Parathyroid adenoma (tissue), 2 donors: Measurements from ENCODE around the gene RBM42.
"Not testable (repeated sequence)": the region's sequence is repeated elsewhere in the genome, so short reads cannot be mapped to it uniquely, and the experiment has no call there.

ENCODE experiments used
- H2AFZ ChIP-seq: fragments of 300-600 bp; sonication (generic); one replicate; pipeline ENCODE4 v1.7.0; 2017; ENCODE audit warnings: antibody characterized with exemption, mild to moderate bottlenecking
- H3K27ac ChIP-seq: fragments of 300-600 bp; sonication (generic); one replicate; pipeline ENCODE4 v1.7.0; 2017
- H3K27me3 ChIP-seq: fragments of 300-600 bp; sonication (generic); one replicate; pipeline ENCODE4 v1.7.0; 2017; ENCODE audit warnings: low read length; ENCODE audit not compliant: control insufficient read depth, insufficient read depth
- H3K36me3 ChIP-seq: fragments of 300-600 bp; sonication (generic); one replicate; pipeline ENCODE4 v1.7.0; 2017; ENCODE audit warnings: low read length; ENCODE audit not compliant: control insufficient read depth, insufficient read depth
- H3K4me1 ChIP-seq: fragments of 300-600 bp; sonication (generic); one replicate; pipeline ENCODE4 v1.7.0; 2017; ENCODE audit warnings: control low read depth
- H3K4me2 ChIP-seq: fragments of 300-600 bp; sonication (generic); one replicate; pipeline ENCODE4 v1.7.0; 2017; ENCODE audit warnings: low read length
- H3K4me3 ChIP-seq: fragments of 300-600 bp; sonication (generic); one replicate; pipeline ENCODE4 v1.7.0; 2017; ENCODE audit warnings: low read depth, low read length
- H3K79me2 ChIP-seq: fragments of 300-600 bp; sonication (generic); one replicate; pipeline ENCODE4 v1.7.0; 2017; ENCODE audit warnings: control low read depth
- H3K9ac ChIP-seq: fragments of 300-600 bp; sonication (generic); one replicate; pipeline ENCODE4 v1.7.0; 2017; ENCODE audit warnings: mild to moderate bottlenecking
- H3K9me3 ChIP-seq: fragments of 300-600 bp; sonication (generic); one replicate; pipeline ENCODE4 v1.7.0; 2017; ENCODE audit warnings: low read length; ENCODE audit not compliant: control insufficient read depth
- TF ChIP-seq, protein P1 (sequence below): fragments of 300-600 bp; sonication (generic); IDR thresholded peaks from one replicate; pipeline ENCODE4 v1.7.0; 2017; ENCODE audit warnings: antibody characterized with exemption, mild to moderate bottlenecking
- donor health status: primary hyperparathyroidism.

The RBM42 gene

DNA sequence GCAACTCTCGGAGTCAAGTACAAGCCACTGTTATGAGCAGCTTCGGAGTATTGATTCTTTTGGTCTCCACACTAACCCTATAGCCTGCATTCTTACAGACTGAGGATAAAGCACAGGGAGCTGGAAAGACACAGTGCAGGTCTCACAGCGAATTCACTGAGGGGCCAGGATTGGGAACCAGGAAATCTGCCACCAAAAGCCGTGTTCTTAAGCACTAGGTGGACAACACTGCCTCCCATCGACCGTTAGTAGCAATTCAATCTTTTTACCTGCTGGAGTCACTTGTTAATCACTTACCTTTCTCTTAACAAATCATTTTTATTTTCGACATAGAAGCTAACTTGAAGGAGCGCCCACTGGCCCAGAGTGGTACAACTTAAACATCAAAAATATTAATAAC, 36.6 kb upstream of the RBM42 start:
- TF ChIP-seq, protein P1, sequence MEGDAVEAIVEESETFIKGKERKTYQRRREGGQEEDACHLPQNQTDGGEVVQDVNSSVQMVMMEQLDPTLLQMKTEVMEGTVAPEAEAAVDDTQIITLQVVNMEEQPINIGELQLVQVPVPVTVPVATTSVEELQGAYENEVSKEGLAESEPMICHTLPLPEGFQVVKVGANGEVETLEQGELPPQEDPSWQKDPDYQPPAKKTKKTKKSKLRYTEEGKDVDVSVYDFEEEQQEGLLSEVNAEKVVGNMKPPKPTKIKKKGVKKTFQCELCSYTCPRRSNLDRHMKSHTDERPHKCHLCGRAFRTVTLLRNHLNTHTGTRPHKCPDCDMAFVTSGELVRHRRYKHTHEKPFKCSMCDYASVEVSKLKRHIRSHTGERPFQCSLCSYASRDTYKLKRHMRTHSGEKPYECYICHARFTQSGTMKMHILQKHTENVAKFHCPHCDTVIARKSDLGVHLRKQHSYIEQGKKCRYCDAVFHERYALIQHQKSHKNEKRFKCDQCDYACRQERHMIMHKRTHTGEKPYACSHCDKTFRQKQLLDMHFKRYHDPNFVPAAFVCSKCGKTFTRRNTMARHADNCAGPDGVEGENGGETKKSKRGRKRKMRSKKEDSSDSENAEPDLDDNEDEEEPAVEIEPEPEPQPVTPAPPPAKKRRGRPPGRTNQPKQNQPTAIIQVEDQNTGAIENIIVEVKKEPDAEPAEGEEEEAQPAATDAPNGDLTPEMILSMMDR = peak; percentile 59
- Histone ChIP-seq H3K79me2 (no peaks in the 10 kb centered on the region), H3K27ac (no peak overlapping the region)

DNA sequence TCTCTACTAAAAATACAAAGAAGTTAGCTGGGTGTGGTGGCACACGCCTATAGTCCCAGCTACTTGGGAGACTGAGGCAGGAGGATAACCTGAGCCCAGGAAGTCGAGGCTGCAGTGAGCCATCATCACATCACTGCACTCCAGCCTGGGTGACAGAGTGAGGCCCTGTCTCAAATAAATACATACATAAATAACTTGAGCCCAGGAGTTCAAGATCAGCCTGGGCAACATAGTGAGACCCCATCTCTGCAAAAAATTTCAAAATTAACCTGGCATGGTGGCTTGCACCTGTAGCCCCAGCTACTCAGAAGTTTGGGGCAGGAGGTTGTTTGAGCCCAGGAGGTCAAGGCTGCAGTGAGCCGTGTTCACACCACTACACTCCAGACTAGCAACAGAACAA, 33.8 kb upstream of the RBM42 start:
- not testable (repeated sequence) for H3K27me3 ChIP-seq, H3K79me2 ChIP-seq, H3K9me3 ChIP-seq, H3K9ac ChIP-seq, H2AFZ ChIP-seq, H3K4me1 ChIP-seq, H3K36me3 ChIP-seq, H3K4me3 ChIP-seq, H3K4me2 ChIP-seq, H3K27ac ChIP-seq

More for the DNA sequence above, 36.6 kb upstream of the RBM42 start:
- Histone ChIP-seq H3K4me3 (no peak overlapping the region), H3K36me3 (no peaks in the 10 kb centered on the region), H3K27me3 (no peaks in the 10 kb centered on the region), H3K9me3 (no peaks in the 10 kb centered on the region), H3K4me1 (no peaks in the 10 kb centered on the region), H3K4me2 (no peak overlapping the region), H2AFZ (no peak overlapping the region), H3K9ac (no peak overlapping the region)

DNA sequence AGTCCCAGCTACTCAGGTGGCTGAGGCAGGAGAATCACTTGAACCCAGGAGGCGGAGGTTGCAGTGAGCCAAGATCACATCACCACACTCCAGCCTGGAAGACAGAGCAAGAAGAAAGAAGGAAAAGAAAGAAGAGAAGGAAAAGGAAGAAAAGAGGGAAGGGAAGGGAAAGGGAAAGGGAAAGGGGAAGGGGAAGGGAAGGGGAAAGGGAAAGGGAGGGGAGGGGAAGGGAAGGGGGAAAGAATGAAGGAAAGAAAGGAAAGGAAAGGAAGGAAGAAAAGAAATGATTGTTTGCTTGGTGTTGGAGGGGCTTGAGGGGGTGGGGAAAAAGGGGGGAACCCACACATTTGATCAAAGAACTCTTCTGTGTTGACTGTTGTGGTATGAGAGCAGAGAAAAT, 32.9 kb upstream of the RBM42 start:
- Histone ChIP-seq H3K9me3 (no peaks in the 10 kb centered on the region), H2AFZ (no peak overlapping the region), H3K36me3 (no peaks in the 10 kb centered on the region), H3K9ac (no peak overlapping the region), H3K4me3 (no peak overlapping the region), H3K79me2 (no peaks in the 10 kb centered on the region), H3K27me3 (no peaks in the 10 kb centered on the region), H3K4me2 (no peak overlapping the region), H3K27ac (no peak overlapping the region), H3K4me1 (no peaks in the 10 kb centered on the region)
- TF ChIP-seq, protein P1 = no peak

DNA sequence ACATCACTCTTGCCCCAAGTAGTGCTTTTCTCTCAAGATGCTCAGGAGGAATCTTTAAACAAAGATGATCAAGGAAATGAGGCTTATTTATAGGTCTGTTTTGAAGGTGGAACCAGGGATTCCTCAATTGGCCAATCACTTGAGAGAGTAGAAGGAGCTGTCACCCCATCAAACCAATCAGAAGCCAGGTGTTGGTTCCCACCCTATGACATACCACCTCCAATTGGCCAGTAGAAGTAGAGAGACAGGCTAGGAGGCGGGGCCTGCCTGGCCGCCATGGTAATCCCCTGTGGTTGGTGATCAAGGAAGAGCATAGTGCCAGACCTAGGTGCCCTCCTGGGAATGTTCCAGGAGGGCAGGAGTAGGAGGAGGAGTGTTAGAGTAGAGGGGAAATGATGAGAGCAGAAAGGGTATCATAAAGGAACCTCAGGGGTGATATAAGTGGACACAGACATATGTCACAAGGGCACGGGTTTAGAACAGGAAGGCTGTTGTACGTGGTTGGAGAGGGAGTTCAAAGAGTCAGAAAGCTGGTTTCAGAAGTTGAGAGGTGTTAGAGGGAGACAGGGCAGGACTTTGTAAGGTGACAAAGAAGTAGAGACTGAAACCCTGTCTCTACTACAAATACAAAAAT, 32.4 kb upstream of the RBM42 start:
- no peak overlapping the region for H3K27ac ChIP-seq
- H3K9me3 ChIP-seq = no peaks in the 10 kb centered on the region
- no peaks in the 10 kb centered on the region for H3K4me1 ChIP-seq
- no peak overlapping the region for H2AFZ ChIP-seq
- TF ChIP-seq, protein P1 = no peak
- H3K36me3 ChIP-seq = no peaks in the 10 kb centered on the region
- H3K4me2 ChIP-seq = no peak overlapping the region
- H3K4me3 ChIP-seq = no peak overlapping the region
- H3K27me3 ChIP-seq = no peaks in the 10 kb centered on the region
- H3K79me2 ChIP-seq = no peaks in the 10 kb centered on the region
- H3K9ac ChIP-seq = no peak overlapping the region

DNA sequence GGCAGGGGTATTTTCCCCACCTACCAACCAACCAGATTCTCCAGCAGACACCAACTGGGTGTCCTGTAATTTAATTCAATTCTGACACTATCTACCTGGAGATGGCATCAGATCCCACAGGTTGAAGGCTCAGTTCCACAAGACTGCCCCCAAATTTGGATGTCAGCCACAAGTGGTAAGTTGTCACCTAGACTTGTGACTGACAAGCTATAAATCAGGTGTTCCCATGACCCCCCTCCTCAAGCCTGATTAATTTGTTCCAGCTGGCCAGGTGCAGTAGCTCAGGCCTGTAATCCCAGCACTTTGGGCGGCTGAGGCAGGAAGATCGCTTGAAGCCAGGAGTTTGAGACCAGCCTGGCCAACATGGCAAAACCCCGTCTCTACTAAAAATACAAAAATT, 26.9 kb upstream of the RBM42 start:
- Histone ChIP-seq H3K4me2 (no peak overlapping the region), H2AFZ (no peak overlapping the region)
- TF ChIP-seq, protein P1 = no peak

DNA sequence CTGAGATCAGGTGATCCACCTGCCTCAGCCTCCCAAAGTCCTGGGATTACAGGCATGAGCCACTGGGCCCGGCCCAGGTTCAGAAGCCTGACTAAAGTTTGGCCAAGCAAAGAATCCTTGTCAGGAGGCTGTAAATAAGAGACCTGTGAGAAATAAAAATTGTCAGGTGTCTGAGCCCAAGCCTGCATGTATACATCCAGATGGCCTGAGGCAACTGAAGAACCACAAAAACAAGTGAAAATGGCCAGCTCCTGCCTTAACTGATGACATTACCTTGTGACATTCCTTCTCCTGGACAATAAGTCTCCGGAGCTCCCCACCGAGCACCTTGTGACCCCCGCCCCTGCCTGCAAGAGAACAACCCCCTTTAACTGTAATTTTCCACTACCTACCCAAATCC, 24.4 kb upstream of the RBM42 start:
- not testable (repeated sequence) for H3K9me3 ChIP-seq, H3K4me1 ChIP-seq, H3K4me2 ChIP-seq, H3K27me3 ChIP-seq, H3K36me3 ChIP-seq, H3K4me3 ChIP-seq, H3K27ac ChIP-seq, H2AFZ ChIP-seq, H3K79me2 ChIP-seq, H3K9ac ChIP-seq

More for the DNA sequence above, 26.9 kb upstream of the RBM42 start:
- H3K9me3 ChIP-seq = no peaks in the 10 kb centered on the region
- H3K36me3 ChIP-seq = no peaks in the 10 kb centered on the region
- H3K4me1 ChIP-seq = no peaks in the 10 kb centered on the region
- no peaks in the 10 kb centered on the region for H3K79me2 ChIP-seq
- no peak overlapping the region for H3K9ac ChIP-seq
- H3K27ac ChIP-seq = no peak overlapping the region
- H3K27me3 ChIP-seq = no peaks in the 10 kb centered on the region
- no peak overlapping the region for H3K4me3 ChIP-seq

DNA sequence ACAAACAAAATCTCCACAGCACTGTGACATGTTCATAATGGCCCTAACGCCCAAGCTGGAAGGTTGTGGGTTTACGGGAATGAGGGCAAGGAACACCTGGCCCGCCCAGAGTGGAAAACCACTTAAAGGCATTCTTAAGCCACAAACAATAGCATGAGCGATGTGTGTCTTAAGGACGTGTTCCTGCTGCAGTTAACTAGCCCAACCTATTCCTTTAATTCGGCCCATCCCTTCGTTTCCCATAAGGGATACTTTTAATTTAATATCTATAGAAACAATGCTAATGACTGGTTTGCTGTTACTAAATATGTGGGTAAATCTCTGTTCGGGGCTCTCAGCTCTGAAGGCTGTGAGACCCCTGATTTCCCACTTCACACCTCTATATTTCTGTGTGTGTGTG, 21.7 kb upstream of the RBM42 start:
- not testable (repeated sequence) for H3K4me3 ChIP-seq, H3K27ac ChIP-seq, H3K36me3 ChIP-seq, H3K4me1 ChIP-seq, H3K79me2 ChIP-seq, H2AFZ ChIP-seq, H3K9ac ChIP-seq, H3K4me2 ChIP-seq, H3K27me3 ChIP-seq, H3K9me3 ChIP-seq
